WTC11 (cell line): ENCODE results near the gene SEZ6.

Source experiments
- CREM ChIP-seq: sonication (generic); formaldehyde crosslinking; IDR thresholded peaks from 2 replicates; pipeline ENCODE4 v1.8.1; 2022; ENCODE audit warnings: mild to moderate bottlenecking, missing genetic modification reagents, moderate library complexity
- CTCF ChIP-seq: fragments of 200-600 bp; IDR thresholded peaks from 2 replicates; pipeline ENCODE4 v1.8.0; 2022; ENCODE audit warnings: antibody characterized with exemption
- ESRRA ChIP-seq: sonication (generic); formaldehyde crosslinking; IDR thresholded peaks from 2 replicates; pipeline ENCODE4 v1.8.1; 2022; ENCODE audit warnings: mild to moderate bottlenecking, missing genetic modification reagents, borderline replicate concordance
- FOXP4 ChIP-seq: sonication (generic); formaldehyde crosslinking; IDR thresholded peaks from 2 replicates; pipeline ENCODE4 v1.8.0; 2022; ENCODE audit warnings: mild to moderate bottlenecking, missing genetic modification reagents
- MAX ChIP-seq: sonication (generic); formaldehyde crosslinking; IDR thresholded peaks from 2 replicates; pipeline ENCODE4 v1.8.0; 2022; ENCODE audit warnings: mild to moderate bottlenecking, missing genetic modification reagents
- PREB ChIP-seq: sonication (generic); formaldehyde crosslinking; IDR thresholded peaks from 2 replicates; pipeline ENCODE4 v1.8.1; 2022; ENCODE audit warnings: mild to moderate bottlenecking, missing genetic modification reagents, moderate library complexity, borderline replicate concordance
- USF2 ChIP-seq: sonication (generic); formaldehyde crosslinking; IDR thresholded peaks from 2 replicates; pipeline ENCODE4 v1.8.1; 2023; ENCODE audit warnings: mild to moderate bottlenecking, missing genetic modification reagents, moderate library complexity
- ZNF396 ChIP-seq: fragments of 250-450 bp; sonication (Bioruptor Pico); IDR thresholded peaks from 2 replicates; pipeline ENCODE4 v1.8.0; 2021; ENCODE audit warnings: mild to moderate bottlenecking, moderate library complexity, borderline replicate concordance

- no peak for TF ChIP-seq ZNF396 (CRISPR knock-in tag)
- no peak for TF ChIP-seq PREB
- no peak for TF ChIP-seq CTCF
- TF ChIP-seq USF2 (CRISPR knock-in tag): no peak
- TF ChIP-seq CREM (CRISPR knock-in tag): no peak
- no peak for TF ChIP-seq MAX (CRISPR knock-in tag)
- TF ChIP-seq FOXP4 (CRISPR knock-in tag): no peak
- TF ChIP-seq ESRRA (CRISPR knock-in tag): no peak
These were observed 16.2 kb upstream of the SEZ6 start for GRCh38 chr17:29022074-29022473.
